ENCODE measurements around the gene ZG16B.

DNA sequence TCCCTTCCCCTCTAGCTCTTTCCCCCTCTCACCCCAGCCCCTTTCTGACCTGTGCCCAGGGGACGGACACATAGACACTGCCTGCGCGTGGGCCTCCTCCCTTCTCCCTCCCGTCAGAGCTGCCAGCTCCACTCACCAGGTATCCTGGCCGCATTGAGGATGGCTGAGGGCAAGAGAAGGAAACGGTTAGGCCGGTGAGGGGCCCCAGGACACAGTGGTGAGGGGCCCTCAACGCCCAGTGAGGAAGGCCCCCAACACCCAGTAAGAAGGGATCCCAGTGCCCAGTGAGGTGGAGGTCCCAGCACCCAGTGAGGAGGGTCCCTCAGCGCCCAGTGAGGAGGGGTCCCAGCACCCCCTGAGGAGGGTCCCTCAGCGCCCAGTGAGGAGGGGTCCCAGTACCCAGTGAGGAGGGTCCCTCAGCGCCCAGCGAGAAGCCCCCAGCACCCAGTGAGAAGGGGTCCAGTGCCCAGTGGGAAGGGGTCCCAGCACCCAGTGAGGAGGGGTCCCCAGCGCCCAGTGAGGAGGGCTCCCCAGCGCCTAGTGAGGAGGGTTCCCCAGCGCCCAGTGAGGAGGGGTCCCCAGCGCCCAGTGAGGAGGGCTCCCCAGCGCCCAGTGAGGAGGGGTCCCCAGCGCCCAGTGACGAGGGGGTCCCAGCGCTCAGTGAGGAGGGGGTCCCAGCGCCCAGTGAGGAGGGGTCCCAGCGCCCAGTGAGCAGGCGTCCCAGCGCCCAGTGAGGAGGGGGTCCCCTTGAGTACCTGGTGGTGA, 26.8 kb downstream of the ZG16B start:
- no peak for TF ChIP-seq POLR2A (IDR thresholded peaks at IDR 0.05)
- TF ChIP-seq, protein P1, sequence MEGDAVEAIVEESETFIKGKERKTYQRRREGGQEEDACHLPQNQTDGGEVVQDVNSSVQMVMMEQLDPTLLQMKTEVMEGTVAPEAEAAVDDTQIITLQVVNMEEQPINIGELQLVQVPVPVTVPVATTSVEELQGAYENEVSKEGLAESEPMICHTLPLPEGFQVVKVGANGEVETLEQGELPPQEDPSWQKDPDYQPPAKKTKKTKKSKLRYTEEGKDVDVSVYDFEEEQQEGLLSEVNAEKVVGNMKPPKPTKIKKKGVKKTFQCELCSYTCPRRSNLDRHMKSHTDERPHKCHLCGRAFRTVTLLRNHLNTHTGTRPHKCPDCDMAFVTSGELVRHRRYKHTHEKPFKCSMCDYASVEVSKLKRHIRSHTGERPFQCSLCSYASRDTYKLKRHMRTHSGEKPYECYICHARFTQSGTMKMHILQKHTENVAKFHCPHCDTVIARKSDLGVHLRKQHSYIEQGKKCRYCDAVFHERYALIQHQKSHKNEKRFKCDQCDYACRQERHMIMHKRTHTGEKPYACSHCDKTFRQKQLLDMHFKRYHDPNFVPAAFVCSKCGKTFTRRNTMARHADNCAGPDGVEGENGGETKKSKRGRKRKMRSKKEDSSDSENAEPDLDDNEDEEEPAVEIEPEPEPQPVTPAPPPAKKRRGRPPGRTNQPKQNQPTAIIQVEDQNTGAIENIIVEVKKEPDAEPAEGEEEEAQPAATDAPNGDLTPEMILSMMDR (IDR thresholded peaks at IDR 0.05): no peak
- TF ChIP-seq EP300 (IDR thresholded peaks at IDR 0.05): no peak

Measured in ovary (tissue), 3 donors.